OCI-LY7 (cell line): ENCODE data around the gene LYRM4.

ENCODE experiments used
- EZH2phosphoT487 ChIP-seq: fragments of 200-600 bp; sonication (generic); IDR thresholded peaks from 2 replicates; pipeline ENCODE4 v1.6.1; 2018; ENCODE audit warnings: low read depth, borderline replicate concordance, mild to moderate bottlenecking, mixed run types, antibody characterized with exemption, low read length, moderate library complexity, mixed read lengths
- TF ChIP-seq, protein P1 (sequence below): fragments of 200-600 bp; sonication (generic); conservative IDR thresholded peaks from 2 replicates; pipeline ENCODE4 v1.5.1; 2014; ENCODE audit warnings: mild to moderate bottlenecking, antibody characterized with exemption, low read length, moderate library complexity, mixed read lengths

DNA sequence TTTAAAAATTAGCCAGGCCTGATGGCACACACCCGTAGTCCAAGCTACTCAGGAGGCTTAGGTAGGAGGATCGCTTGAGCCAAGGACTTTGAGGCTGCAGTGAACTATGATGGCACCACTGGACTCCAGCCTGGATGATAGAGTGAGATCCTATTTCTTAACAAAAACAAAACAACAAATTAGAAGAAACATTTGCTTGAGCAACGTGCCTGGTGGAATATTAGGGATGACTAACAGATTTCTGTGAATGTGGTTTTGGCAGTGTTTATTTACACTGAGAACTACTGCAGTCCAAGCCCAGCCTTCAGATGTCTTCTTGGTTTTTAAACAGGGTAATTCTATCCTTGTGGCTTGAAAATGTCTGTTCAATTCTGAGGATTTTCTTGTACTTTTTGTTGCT, 166.4 kb downstream of the LYRM4 start:
- TF ChIP-seq, protein P1, sequence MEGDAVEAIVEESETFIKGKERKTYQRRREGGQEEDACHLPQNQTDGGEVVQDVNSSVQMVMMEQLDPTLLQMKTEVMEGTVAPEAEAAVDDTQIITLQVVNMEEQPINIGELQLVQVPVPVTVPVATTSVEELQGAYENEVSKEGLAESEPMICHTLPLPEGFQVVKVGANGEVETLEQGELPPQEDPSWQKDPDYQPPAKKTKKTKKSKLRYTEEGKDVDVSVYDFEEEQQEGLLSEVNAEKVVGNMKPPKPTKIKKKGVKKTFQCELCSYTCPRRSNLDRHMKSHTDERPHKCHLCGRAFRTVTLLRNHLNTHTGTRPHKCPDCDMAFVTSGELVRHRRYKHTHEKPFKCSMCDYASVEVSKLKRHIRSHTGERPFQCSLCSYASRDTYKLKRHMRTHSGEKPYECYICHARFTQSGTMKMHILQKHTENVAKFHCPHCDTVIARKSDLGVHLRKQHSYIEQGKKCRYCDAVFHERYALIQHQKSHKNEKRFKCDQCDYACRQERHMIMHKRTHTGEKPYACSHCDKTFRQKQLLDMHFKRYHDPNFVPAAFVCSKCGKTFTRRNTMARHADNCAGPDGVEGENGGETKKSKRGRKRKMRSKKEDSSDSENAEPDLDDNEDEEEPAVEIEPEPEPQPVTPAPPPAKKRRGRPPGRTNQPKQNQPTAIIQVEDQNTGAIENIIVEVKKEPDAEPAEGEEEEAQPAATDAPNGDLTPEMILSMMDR = no peak
- TF ChIP-seq EZH2phosphoT487 = no peak
